Lung microvascular endothelial cell (primary cell): ENCODE data around the gene IFNLR1. TPM values are rescaled to one million over a fixed set of nuclear protein-coding genes. Genes with fewer than 3 reads are reported as not detected.
A peak's percentile ranks its signal among the peaks of the same experiment; 100 is the strongest.

ENCODE experiments used
- DNase-seq, 2 donors: peaks; one replicate each; pipeline versions ENCODE4 v3.0.0 to v3.0.0-alpha.2; 2010; ENCODE audit warnings: low read depth in 2 of 2
- total RNA-seq: library from RNA; depleted of rRNA; stranded (reverse); fragments of >200 nt; gene quantifications from 2 replicates; pipeline ENCODE4 v1.2.1, GENCODE V29; 2014

The IFNLR1 gene
- total RNA-seq, 1 donor from 2014 or later: under 0.01 TPM

GRCh38 chr1:24122776-24123175 is 64.3 kb downstream of the IFNLR1 start:
- no peak for DNase-seq

- no peak for DNase-seq
Measured at GRCh38 chr1:24121406-24121805, 65.7 kb downstream of the IFNLR1 start.

- DNase-seq: no peak
Measured at GRCh38 chr1:24120965-24121364, 66.1 kb downstream of the IFNLR1 start.

GRCh38 chr1:24119859-24120756 is 67.0 kb downstream of the IFNLR1 start:
- peak in 1 of 2 donors; percentile 35 for DNase-seq

GRCh38 chr1:24119489-24119858 is 67.6 kb downstream of the IFNLR1 start:
- DNase-seq: no peak

- DNase-seq: no peak
Measured at GRCh38 chr1:24118410-24119242, 68.5 kb downstream of the IFNLR1 start.

- DNase-seq: no peak
Measured at GRCh38 chr1:24117722-24118409, 69.2 kb downstream of the IFNLR1 start.

GRCh38 chr1:24117132-24117531 is 70.0 kb downstream of the IFNLR1 start:
- DNase-seq: no peak

GRCh38 chr1:24114753-24115152 is 72.3 kb downstream of the IFNLR1 start:
- no peak for DNase-seq

- DNase-seq: no peak
Measured at GRCh38 chr1:24113641-24114033, 73.5 kb downstream of the IFNLR1 start.

GRCh38 chr1:24111996-24112779 is 74.9 kb downstream of the IFNLR1 start, which contains the start of gene MYOM3:
MYOM3 (minus strand) TSS chr1:24112135; CDS start chr1:24108636, 3,499 bp downstream.
- DNase-seq: peak; percentile 78 to 82

GRCh38 chr1:24111262-24111995 is 75.7 kb downstream of the IFNLR1 start:
- peak in 1 of 2 donors; percentile 53 for DNase-seq

GRCh38 chr1:24110642-24111261 is 76.3 kb downstream of the IFNLR1 start:
- DNase-seq: no peak

- no peak for DNase-seq
Measured at GRCh38 chr1:24109686-24110475, 77.2 kb downstream of the IFNLR1 start.

- DNase-seq: no peak
Measured at GRCh38 chr1:24109166-24109483, 78.0 kb downstream of the IFNLR1 start.

GRCh38 chr1:24108334-24109165 is 78.5 kb downstream of the IFNLR1 start:
- DNase-seq: peak; percentile 53 to 90

- DNase-seq: peak in 1 of 2 donors; percentile 76
Measured at GRCh38 chr1:24107462-24108138, 79.5 kb downstream of the IFNLR1 start.
